ENCODE measurements around the gene SLC41A2.

The SLC41A2 gene

GRCh38 chr12:104971306-104971705 lies 13.2 kb upstream of the SLC41A2 start:
- H3K36me3 ChIP-seq (ENCODE audit: control insufficient read depth in 1 of 2, insufficient read depth in 2 of 2, low read depth in 1 of 2, low read length in 2 of 2), result no peaks in the 10 kb centered on the region
- H2BK120ac ChIP-seq (ENCODE audit: low read depth, low read length), result no peak overlapping the region
- H3K4me3 ChIP-seq (ENCODE audit: insufficient read depth in 1 of 2, low read depth in 1 of 2, low read length in 2 of 2), result no peak overlapping the region
- no peak overlapping the region for H2BK12ac ChIP-seq (ENCODE audit: low read length in 2 of 2)
- 87% methylated on average over 5 of the region's 5 CpGs for WGBS
- H2BK5ac ChIP-seq (ENCODE audit: low read depth, low read length, poor library complexity, severe bottlenecking), result no peak overlapping the region
- no peak overlapping the region for H2AFZ ChIP-seq (ENCODE audit: low read depth, low read length)
- no peak overlapping the region for H3K23ac ChIP-seq (ENCODE audit: low read length in 2 of 2)
- H2AK5ac ChIP-seq (ENCODE audit: low read length, severe bottlenecking), result no peak overlapping the region
- H3K4me1 ChIP-seq (ENCODE audit: control insufficient read depth, insufficient read depth, low read depth, low read length), result no peaks in the 10 kb centered on the region
- no peak overlapping the region for H2BK15ac ChIP-seq (ENCODE audit: low read depth, poor library complexity, severe bottlenecking)
- no peaks in the 10 kb centered on the region for H3K79me1 ChIP-seq (replicated peaks; ENCODE audit: low read length, poor library complexity, severe bottlenecking)
- no peaks in the 10 kb centered on the region for H3K27me3 ChIP-seq (ENCODE audit: control insufficient read depth in 1 of 2, insufficient read depth in 1 of 2, low read length in 2 of 2)
- no peaks in the 10 kb centered on the region for H3K9me3 ChIP-seq (ENCODE audit: control insufficient read depth, low read length)
- no peak overlapping the region for H3K4me2 ChIP-seq (ENCODE audit: low read length, poor library complexity, severe bottlenecking)
- H4K91ac ChIP-seq (ENCODE audit: low read length), result no peak overlapping the region
- H3K4ac ChIP-seq (ENCODE audit: low read depth in 1 of 2, low read length in 2 of 2), result no peak overlapping the region
- H4K8ac ChIP-seq (ENCODE audit: low read length), result no peak overlapping the region
- H3K18ac ChIP-seq (ENCODE audit: low read depth in 1 of 2, low read length in 2 of 2), result no peak overlapping the region
- no peak overlapping the region for H3K9ac ChIP-seq (ENCODE audit: low read length)
- no peak overlapping the region for H3K27ac ChIP-seq (ENCODE audit: low read length, poor library complexity, severe bottlenecking)
- no peak overlapping the region for H3K14ac ChIP-seq (ENCODE audit: low read length in 2 of 2)
- no peak for DNase-seq

- no peak overlapping the region for H2BK5ac ChIP-seq (ENCODE audit: low read depth, low read length, poor library complexity, severe bottlenecking)
- DNase-seq, result no peak
- no peak overlapping the region for H3K9ac ChIP-seq (ENCODE audit: low read length)
- no peak overlapping the region for H2BK120ac ChIP-seq (ENCODE audit: low read depth, low read length)
- H3K79me1 ChIP-seq (replicated peaks; ENCODE audit: low read length, poor library complexity, severe bottlenecking), result no peaks in the 10 kb centered on the region
- H3K4me2 ChIP-seq (ENCODE audit: low read length, poor library complexity, severe bottlenecking), result no peak overlapping the region
- WGBS, result 86% methylated on average over 2 of the region's 3 CpGs
- no peaks in the 10 kb centered on the region for H3K4me1 ChIP-seq (ENCODE audit: control insufficient read depth, insufficient read depth, low read depth, low read length)
- no peak overlapping the region for H2BK15ac ChIP-seq (ENCODE audit: low read depth, poor library complexity, severe bottlenecking)
- H4K91ac ChIP-seq (ENCODE audit: low read length), result no peak overlapping the region
- no peak overlapping the region for H3K23ac ChIP-seq (ENCODE audit: low read length in 2 of 2)
- H2AFZ ChIP-seq (ENCODE audit: low read depth, low read length), result no peak overlapping the region
- no peak overlapping the region for H3K4me3 ChIP-seq (ENCODE audit: insufficient read depth in 1 of 2, low read depth in 1 of 2, low read length in 2 of 2)
- no peak overlapping the region for H3K4ac ChIP-seq (ENCODE audit: low read depth in 1 of 2, low read length in 2 of 2)
- H3K27me3 ChIP-seq (ENCODE audit: control insufficient read depth in 1 of 2, insufficient read depth in 1 of 2, low read length in 2 of 2), result peaks cover 0 to 2% of the 10 kb centered on the region in 2 experiments
- H3K18ac ChIP-seq (ENCODE audit: low read depth in 1 of 2, low read length in 2 of 2), result no peak overlapping the region
- no peak overlapping the region for H3K27ac ChIP-seq (ENCODE audit: low read length, poor library complexity, severe bottlenecking)
- no peak overlapping the region for H2BK12ac ChIP-seq (ENCODE audit: low read length in 2 of 2)
- H3K36me3 ChIP-seq (ENCODE audit: control insufficient read depth in 1 of 2, insufficient read depth in 2 of 2, low read depth in 1 of 2, low read length in 2 of 2), result no peaks in the 10 kb centered on the region
- H4K8ac ChIP-seq (ENCODE audit: low read length), result no peak overlapping the region
- no peaks in the 10 kb centered on the region for H3K9me3 ChIP-seq (ENCODE audit: control insufficient read depth, low read length)
- H3K14ac ChIP-seq (ENCODE audit: low read length in 2 of 2), result no peak overlapping the region
- no peak overlapping the region for H2AK5ac ChIP-seq (ENCODE audit: low read length, severe bottlenecking)
Observed at GRCh38 chr12:104969343-104969742, 11.3 kb upstream of the SLC41A2 start.

DNA sequence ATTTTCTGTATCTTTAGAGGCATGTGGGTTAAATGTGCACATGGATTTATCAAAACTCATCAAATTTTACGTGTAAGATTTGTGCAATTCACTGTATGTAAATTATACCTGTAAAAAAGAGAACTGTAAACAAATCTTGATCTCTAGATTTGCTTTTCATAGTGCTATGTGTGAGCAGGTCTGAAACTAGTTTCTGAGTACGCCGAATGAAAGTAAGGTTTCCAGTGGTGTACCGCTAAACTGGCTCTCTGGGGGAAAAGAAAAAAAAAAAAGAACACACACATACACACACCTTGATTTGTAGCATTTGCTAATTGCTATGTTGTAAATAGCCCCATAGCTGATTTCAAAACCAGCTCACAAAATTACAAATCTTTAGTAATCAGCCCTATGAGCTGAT lies 8.6 kb upstream of the SLC41A2 start:
- Histone ChIP-seq H3K4ac (ENCODE audit: low read depth in 1 of 2, low read length in 2 of 2) (no peak overlapping the region), H2BK120ac (ENCODE audit: low read depth, low read length) (no peak overlapping the region), H3K27ac (ENCODE audit: low read length, poor library complexity, severe bottlenecking) (no peak overlapping the region), H2AFZ (ENCODE audit: low read depth, low read length) (no peak overlapping the region), H3K4me1 (ENCODE audit: control insufficient read depth, insufficient read depth, low read depth, low read length) (no peaks in the 10 kb centered on the region), H4K8ac (ENCODE audit: low read length) (no peak overlapping the region), H3K18ac (ENCODE audit: low read depth in 1 of 2, low read length in 2 of 2) (no peak overlapping the region), H2BK15ac (ENCODE audit: low read depth, poor library complexity, severe bottlenecking) (no peak overlapping the region), H3K9me3 (ENCODE audit: control insufficient read depth, low read length) (no peaks in the 10 kb centered on the region), H3K9ac (ENCODE audit: low read length) (no peak overlapping the region), H3K23ac (ENCODE audit: low read length in 2 of 2) (no peak overlapping the region), H3K4me3 (ENCODE audit: insufficient read depth in 1 of 2, low read depth in 1 of 2, low read length in 2 of 2) (no peak overlapping the region), H3K27me3 (ENCODE audit: control insufficient read depth in 1 of 2, insufficient read depth in 1 of 2, low read length in 2 of 2) (peaks cover 0 to 3% of the 10 kb centered on the region in 2 experiments), H2AK5ac (ENCODE audit: low read length, severe bottlenecking) (no peak overlapping the region), H4K91ac (ENCODE audit: low read length) (no peak overlapping the region), H3K36me3 (ENCODE audit: control insufficient read depth in 1 of 2, insufficient read depth in 2 of 2, low read depth in 1 of 2, low read length in 2 of 2) (no peaks in the 10 kb centered on the region), H2BK12ac (ENCODE audit: low read length in 2 of 2) (no peak overlapping the region), H2BK5ac (ENCODE audit: low read depth, low read length, poor library complexity, severe bottlenecking) (no peak overlapping the region), H3K79me1 (replicated peaks; ENCODE audit: low read length, poor library complexity, severe bottlenecking) (no peaks in the 10 kb centered on the region), H3K4me2 (ENCODE audit: low read length, poor library complexity, severe bottlenecking) (no peak overlapping the region), H3K14ac (ENCODE audit: low read length in 2 of 2) (no peak overlapping the region)
- DNase-seq, result no peak
- WGBS, result 100% methylated on average over 2 of the region's 4 CpGs

GRCh38 chr12:104964856-104965205 lies 6.7 kb upstream of the SLC41A2 start:
- Histone ChIP-seq H2BK12ac (ENCODE audit: low read length in 2 of 2) (no peak overlapping the region), H3K18ac (ENCODE audit: low read depth in 1 of 2, low read length in 2 of 2) (no peak overlapping the region), H3K27ac (ENCODE audit: low read length, poor library complexity, severe bottlenecking) (no peak overlapping the region), H3K4me3 (ENCODE audit: insufficient read depth in 1 of 2, low read depth in 1 of 2, low read length in 2 of 2) (no peak overlapping the region), H3K4me1 (ENCODE audit: control insufficient read depth, insufficient read depth, low read depth, low read length) (no peaks in the 10 kb centered on the region), H3K23ac (ENCODE audit: low read length in 2 of 2) (no peak overlapping the region), H4K8ac (ENCODE audit: low read length) (no peak overlapping the region), H2BK5ac (ENCODE audit: low read depth, low read length, poor library complexity, severe bottlenecking) (no peak overlapping the region), H2AFZ (ENCODE audit: low read depth, low read length) (no peak overlapping the region), H3K14ac (ENCODE audit: low read length in 2 of 2) (no peak overlapping the region), H3K36me3 (ENCODE audit: control insufficient read depth in 1 of 2, insufficient read depth in 2 of 2, low read depth in 1 of 2, low read length in 2 of 2) (no peaks in the 10 kb centered on the region), H3K27me3 (ENCODE audit: control insufficient read depth in 1 of 2, insufficient read depth in 1 of 2, low read length in 2 of 2) (peaks cover 0 to 3% of the 10 kb centered on the region in 2 experiments), H2AK5ac (ENCODE audit: low read length, severe bottlenecking) (no peak overlapping the region), H2BK15ac (ENCODE audit: low read depth, poor library complexity, severe bottlenecking) (no peak overlapping the region), H3K9me3 (ENCODE audit: control insufficient read depth, low read length) (no peaks in the 10 kb centered on the region), H3K79me1 (replicated peaks; ENCODE audit: low read length, poor library complexity, severe bottlenecking) (no peaks in the 10 kb centered on the region), H3K9ac (ENCODE audit: low read length) (no peak overlapping the region), H2BK120ac (ENCODE audit: low read depth, low read length) (no peak overlapping the region), H4K91ac (ENCODE audit: low read length) (no peak overlapping the region), H3K4ac (ENCODE audit: low read depth in 1 of 2, low read length in 2 of 2) (no peak overlapping the region), H3K4me2 (ENCODE audit: low read length, poor library complexity, severe bottlenecking) (no peak overlapping the region)
- 67% methylated on average over 2 of the region's 2 CpGs for WGBS
- DNase-seq, result no peak

All from mesenchymal stem cell (in vitro differentiated cells and primary cell).